ENCODE data around the gene MKS1.

MKS1 gene

DNA sequence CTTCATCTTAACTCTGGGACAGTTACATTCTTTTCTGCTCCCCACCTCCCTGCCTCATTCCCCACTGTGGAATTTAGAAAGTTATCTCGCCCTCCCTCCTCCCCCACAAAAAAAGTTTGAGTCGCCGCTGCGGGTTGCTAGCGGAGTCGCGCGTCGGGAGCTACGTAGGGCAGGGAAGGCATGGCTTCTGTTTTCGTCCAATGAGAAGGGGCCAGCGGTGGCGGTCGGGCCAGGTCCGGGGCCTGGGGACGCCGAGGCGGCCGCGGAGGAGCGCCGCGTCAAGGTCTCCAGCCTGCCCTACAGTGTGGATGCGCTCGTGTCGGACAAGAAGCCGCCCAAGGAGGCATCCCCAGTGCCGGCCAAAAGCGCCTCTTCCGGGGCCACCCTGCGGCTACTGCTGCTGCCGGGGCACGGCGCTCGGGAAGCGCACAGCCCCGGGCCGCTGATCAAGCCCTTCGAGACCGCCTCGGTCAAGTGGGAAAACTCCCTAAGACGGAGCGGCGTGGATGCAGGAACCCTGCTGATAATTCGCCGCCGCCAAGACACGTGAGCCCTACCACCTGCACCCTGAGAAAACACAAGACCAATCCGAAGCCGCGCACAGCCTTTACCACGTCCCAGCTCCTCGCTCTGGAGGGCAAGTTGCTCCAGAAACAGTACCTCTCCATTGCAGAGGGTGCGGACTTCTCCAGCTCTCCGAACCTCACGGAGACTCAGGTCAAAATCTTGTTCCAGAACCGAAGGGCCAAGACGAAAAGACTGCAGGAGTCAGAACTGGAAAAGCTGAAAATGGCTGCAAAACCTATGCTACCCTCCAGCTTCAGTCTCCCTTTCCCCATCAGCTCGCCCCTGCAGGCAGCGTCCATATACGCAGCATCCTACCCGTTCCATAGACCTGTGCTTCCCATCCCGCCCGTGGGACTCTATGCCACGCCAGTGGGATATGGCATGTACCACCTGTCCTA is 61.9 kb downstream of the MKS1 start:
- DNase-seq = peak; percentile 64

Data from activated naive CD4-positive, alpha-beta T cell treated with anti-CD3 and anti-CD28 coated beads, Interleukin-2, amount 50 U/mL, for 16 hours (primary cell).